ENCODE results near the gene TSPO2. TPM values are rescaled to one million over a fixed set of nuclear protein-coding genes. Genes with fewer than 3 reads are reported as not detected.

TSPO2 gene
- total and polyA plus RNA-seq, 2 of the 8 experiments (the other 6 are each of a cell fraction or from before 2014, with no cell fraction given): not detected

- TF ChIP-seq EGR1 (IDR thresholded peaks at IDR 0.05; ENCODE audit: borderline replicate concordance, low read depth, low read length): no peak
- no peak for TF ChIP-seq ZNF274 (IDR thresholded peaks at IDR 0.05; ENCODE audit: borderline replicate concordance, extremely low read depth, low read length)
- no peak for TF ChIP-seq CBX5 (IDR thresholded peaks at IDR 0.05; ENCODE audit: low read depth, low read length)
- no peak for TF ChIP-seq JUN (IDR thresholded peaks at IDR 0.05; ENCODE audit: low read depth, low read length)
- TF ChIP-seq CTBP2 (IDR thresholded peaks at IDR 0.05; ENCODE audit: borderline replicate concordance, insufficient read depth, insufficient read length, low read length): no peak
- no peak for TF ChIP-seq ASH2L (IDR thresholded peaks at IDR 0.05; ENCODE audit: low read length)
- no peak for TF ChIP-seq ATF3 (IDR thresholded peaks at IDR 0.05; ENCODE audit: insufficient read depth, low read depth, low read length)
- TF ChIP-seq YY1 (IDR thresholded peaks at IDR 0.05; ENCODE audit: low read depth, low read length): no peak
- no peak for TF ChIP-seq RFX5 (IDR thresholded peaks at IDR 0.05; ENCODE audit: borderline replicate concordance, low read depth, low read length)
- TF ChIP-seq GTF2F1 (IDR thresholded peaks at IDR 0.05; ENCODE audit: borderline replicate concordance, low read depth, low read length): no peak
- POLR2A ChIA-PET (ENCODE audit: partially characterized antibody): no interaction called here
Measured at GRCh38 chr6:41032830-41033229, 9.4 kb upstream of the TSPO2 start.

More at GRCh38 chr6:41032830-41033229, 9.4 kb upstream of the TSPO2 start:
- Histone ChIP-seq H3K36me3 (ENCODE audit: control insufficient read depth in 2 of 4, insufficient read depth in 4 of 4, low read length in 3 of 4) (no peaks in the 10 kb centered on the region), H3K9me3 (ENCODE audit: insufficient read depth in 2 of 2, low read depth in 1 of 2, low read length in 1 of 2) (no peaks in the 10 kb centered on the region), H3K27me3 (replicated peaks in 1 of 4; ENCODE audit: control insufficient read depth in 3 of 4, extremely low read depth in 1 of 4, insufficient read depth in 3 of 4, low read length in 3 of 4) (no peaks in the 10 kb centered on the region; a peak in 2 of 7 replicates), H3K23ac (ENCODE audit: insufficient read length) (no peak overlapping the region), H3K9ac (replicated peaks in 1 of 4; ENCODE audit: extremely low read depth in 1 of 4, low read depth in 3 of 4, low read length in 3 of 4) (no peak overlapping the region), H4K8ac (ENCODE audit: extremely low read depth, insufficient read depth, low read length) (no peak overlapping the region; the same call in 1 of the 2 replicates), H2BK12ac (ENCODE audit: low read depth, low read length) (no peak overlapping the region), H3K14ac (ENCODE audit: insufficient read length) (no peak overlapping the region), H3K4me2 (ENCODE audit: insufficient read depth in 1 of 2, low read depth in 2 of 2, low read length in 2 of 2) (no peak overlapping the region), H4K20me1 (replicated peaks in 1 of 2; ENCODE audit: control insufficient read depth in 1 of 2, insufficient read depth in 2 of 2, low read length in 2 of 2) (no peaks in the 10 kb centered on the region), H3K56ac (replicated peaks; ENCODE audit: insufficient read length, low read depth, low read length) (no peak overlapping the region), H2BK20ac (ENCODE audit: low read length) (no peak overlapping the region), H2BK15ac (ENCODE audit: low read length) (no peak overlapping the region), H3K4me3 (ENCODE audit: extremely low read depth in 1 of 4, insufficient read depth in 2 of 4, low read depth in 3 of 4, low read length in 4 of 4) (no peak overlapping the region), H2BK120ac (replicated peaks; ENCODE audit: low read depth, low read length) (no peak overlapping the region), H3K23me2 (ENCODE audit: low read depth, low read length) (peaks cover under 1% of the 10 kb centered on the region; the same call in 1 of the 2 replicates), H3K4me1 (replicated peaks in 1 of 4; ENCODE audit: control insufficient read depth in 3 of 4, insufficient read depth in 4 of 4, low read length in 3 of 4) (peaks cover 0 to 11% (median 3%) of the 10 kb centered on the region in 4 experiments; a peak in 6 of 7 replicates), H2BK5ac (ENCODE audit: low read depth, low read length) (no peak overlapping the region), H3K18ac (ENCODE audit: extremely low read depth, low read length) (no peak overlapping the region), H4K5ac (ENCODE audit: insufficient read length, low read depth, low read length) (no peak overlapping the region), H3K79me1 (ENCODE audit: low read depth, low read length) (no peaks in the 10 kb centered on the region), H3K79me2 (ENCODE audit: control insufficient read depth in 1 of 2, insufficient read depth in 2 of 2, low read length in 2 of 2) (no peaks in the 10 kb centered on the region), H4K91ac (replicated peaks; ENCODE audit: insufficient read length, low read length) (no peak overlapping the region), H3K27ac (ENCODE audit: low read depth, low read length) (no peak overlapping the region), H2AFZ (ENCODE audit: low read length) (no peak overlapping the region), H2AK5ac (ENCODE audit: low read depth, low read length) (no peak overlapping the region), H3K4ac (replicated peaks; ENCODE audit: insufficient read length, low read depth, low read length) (no peak overlapping the region)
- FAIRE-seq (no peak), DNase-seq (ENCODE audit: low read depth in 1 of 2, low spot score in 2 of 2) (no peak)
- 95% methylated on average over 14 of the region's 15 CpGs; no CpG with 5 or more reads in 1 of the 2 experiments for WGBS, 2 experiments (ENCODE audit: extremely low coverage in 1 of 2, insufficient coverage in 1 of 2, insufficient read length in 1 of 2, insufficient replicate concordance in 2 of 2, low coverage in 1 of 2, low lambda C conversion rate in 2 of 2, missing lambda C conversion rate in 1 of 2)
- CTCF ChIA-PET (ENCODE audit: partially characterized antibody): interaction anchor here (1.6 to 11.8 kb wide), 4 partner anchors 8 to 141 kb away, joined by 3 to 199 read pairs (median 26); partner anchors contain the start of gene APOBEC2

All from H1 (cell line).